Stimulated activated CD4-positive, alpha-beta T cell treated with anti-CD3 and anti-CD28 coated beads, Interleukin-4, amount 100 ng/mL, for 24 hours (primary cell): ENCODE results near the gene DUSP7.

ENCODE experiments used
- DNase-seq: peaks from one replicate; pipeline ENCODE4 v3.0.0-alpha.2; 2020

The DUSP7 gene

DNA sequence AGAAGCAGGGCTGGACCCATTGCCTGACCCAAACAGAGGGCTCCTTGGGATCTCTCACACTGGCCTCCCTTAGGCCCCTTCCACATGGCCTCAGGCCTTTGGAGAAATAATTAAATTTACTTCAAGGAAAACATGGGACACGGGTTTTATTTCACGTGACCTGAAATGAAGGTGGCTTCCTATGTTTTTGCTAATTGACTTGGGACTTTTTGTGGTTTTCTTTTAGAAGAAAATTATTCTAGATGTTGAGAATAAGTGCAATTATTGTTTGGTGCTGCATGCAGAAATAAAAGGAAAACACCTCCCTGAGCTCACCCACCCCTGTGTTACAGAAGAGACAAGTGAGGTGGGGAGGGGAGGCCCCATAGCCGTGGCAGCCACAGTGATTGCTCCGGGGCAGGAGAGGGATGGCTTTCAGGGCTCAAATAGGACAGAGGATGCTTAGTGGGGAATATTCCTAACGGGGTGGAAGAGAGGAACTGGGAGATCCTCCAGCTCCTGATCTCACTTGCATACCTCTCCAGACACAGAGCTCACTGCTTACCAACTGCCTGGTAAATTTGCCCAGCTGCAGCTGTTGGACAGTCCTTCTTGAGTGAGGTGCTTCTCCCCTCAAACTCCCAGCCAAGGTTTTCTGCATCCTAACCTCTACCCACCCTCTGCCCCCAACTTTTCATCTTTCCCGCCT, 31.5 kb downstream of the DUSP7 start:
- no peak for DNase-seq

DNA sequence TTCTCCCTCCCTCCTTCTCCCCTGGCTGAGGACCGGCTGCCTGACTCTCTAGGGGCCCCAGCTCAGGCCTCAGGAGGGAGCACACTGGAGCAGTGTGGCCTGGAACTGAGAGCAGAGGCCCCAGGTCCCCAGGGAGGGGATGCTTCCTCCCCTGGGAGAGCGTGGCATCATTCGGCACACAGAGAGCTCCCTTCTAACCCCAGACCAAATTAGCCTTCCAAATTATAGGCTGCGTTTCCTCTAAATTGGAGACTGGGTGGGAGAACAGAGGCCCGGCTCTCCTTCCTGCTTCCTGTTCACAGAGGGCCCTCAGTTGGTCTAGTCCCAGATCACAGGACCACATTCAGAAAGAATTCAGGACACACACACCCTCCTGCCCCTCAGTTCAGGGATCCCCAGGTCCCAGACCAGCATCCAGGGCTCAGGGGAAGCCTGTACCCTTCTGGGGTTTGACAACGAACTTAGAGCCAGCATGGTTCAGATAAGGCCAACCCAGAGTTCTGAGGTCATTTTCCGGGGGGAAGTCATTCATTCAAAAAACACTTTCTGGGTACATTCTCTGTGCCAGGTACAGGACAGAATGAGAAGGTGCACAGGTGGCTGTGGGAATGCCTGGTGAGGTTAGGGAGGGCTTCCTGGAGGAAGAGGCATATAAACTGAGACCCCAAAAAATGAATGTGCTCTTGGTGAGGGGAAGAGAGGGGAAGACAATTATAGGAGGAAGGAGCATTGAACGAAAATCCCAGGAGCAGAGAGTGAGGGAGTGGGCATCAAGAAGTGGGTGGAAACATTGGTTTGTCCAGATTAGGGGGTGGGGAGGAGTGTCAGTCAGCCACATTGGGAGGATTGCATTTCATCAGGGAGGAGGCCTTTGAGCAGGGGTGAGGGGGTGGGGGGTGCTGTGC, 32.3 kb downstream of the DUSP7 start:
- no peak for DNase-seq

DNA sequence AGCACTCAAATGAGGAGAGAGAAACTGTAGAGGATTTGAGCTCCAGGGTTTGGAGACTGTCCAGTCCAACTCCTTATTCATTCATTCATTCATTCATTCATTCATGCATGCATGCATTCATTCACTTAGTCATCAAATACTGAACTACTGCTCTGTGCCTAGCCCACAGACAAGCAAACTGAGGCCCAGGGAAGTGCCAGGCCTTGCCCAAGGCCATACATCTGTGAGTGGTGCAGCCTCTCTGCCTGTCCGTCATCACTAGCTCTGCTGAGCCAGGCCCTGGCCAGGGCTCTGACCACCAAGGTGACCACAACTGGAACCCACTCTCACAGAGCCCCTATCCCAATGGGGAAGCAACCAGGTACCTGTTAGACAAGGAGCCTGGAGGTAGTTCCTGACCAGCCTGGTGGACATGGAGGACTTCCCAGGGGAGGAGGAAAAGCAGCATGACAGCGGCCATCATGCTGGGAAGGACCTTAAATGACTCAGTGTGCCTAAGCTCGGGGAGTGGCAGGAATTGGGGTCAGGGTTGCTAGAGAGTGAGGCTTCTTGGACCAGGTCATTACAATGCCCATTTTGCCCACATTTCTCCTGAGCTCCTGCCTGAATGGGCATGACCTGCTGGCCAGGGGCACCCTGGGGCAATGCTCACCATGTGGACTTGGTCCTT, 33.1 kb downstream of the DUSP7 start:
- DNase-seq: no peak

GRCh38 chr3:52022323-52023100, 33.9 kb downstream of the DUSP7 start:
- DNase-seq: no peak

- no peak for DNase-seq
Measured at GRCh38 chr3:52021489-52022268, 34.7 kb downstream of the DUSP7 start.

DNA sequence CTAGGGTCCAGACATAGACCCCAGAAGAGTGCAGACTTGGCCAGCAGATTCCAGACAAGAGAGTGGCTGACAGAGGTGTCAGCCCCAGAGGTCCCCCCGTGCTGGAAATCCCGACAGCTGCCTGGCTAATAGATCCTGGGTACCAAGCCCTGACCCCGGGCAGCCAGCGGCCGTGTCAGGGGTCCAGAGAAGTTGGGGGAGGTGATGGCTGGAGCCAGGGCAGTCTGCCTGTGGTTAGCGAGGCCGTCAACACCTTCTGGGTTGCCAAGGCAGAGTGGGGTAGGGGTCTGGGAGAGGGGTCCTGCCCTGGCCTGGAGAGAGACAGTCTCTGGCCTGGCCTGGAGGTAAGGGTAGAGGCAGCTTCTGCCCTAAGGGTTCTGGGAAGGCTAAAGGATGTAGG, 35.6 kb downstream of the DUSP7 start:
- no peak for DNase-seq

- DNase-seq: no peak
Measured at GRCh38 chr3:52019352-52020080, 36.9 kb downstream of the DUSP7 start.

DNA sequence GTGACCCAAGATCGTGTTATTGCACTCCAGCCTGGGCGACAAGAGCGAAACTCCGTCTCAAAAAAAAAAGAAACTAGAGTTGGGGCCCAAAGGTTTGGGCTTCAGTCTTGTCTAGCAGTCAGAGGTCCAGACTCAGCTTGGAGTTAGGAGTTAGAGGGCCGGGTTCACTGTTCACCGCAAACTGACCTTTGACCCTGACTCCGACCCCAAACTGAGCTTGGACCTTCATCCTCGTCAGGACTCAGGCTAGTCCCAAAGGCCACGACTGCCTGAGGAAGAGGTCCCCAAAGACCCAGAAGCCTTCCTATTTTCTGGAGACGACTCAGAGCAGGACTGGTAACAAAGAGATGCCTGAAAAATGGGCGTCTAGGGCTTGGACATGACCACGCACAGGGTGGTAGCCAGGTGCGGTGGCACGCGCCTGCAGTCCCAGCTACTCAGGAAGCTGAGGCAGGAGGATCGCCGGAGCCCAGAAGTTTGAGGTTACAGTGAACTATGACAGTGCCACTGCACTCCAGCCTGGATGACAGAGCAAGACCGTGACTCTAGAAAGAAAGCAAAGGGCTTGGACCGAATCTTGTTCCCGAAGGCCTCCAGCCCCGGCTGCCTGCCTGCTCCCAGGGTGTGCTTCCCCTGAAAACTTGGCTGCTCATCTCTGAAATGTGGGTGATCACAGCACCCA, 37.9 kb downstream of the DUSP7 start:
- no peak for DNase-seq

GRCh38 chr3:52017586-52017985, 38.8 kb downstream of the DUSP7 start:
- no peak for DNase-seq

DNA sequence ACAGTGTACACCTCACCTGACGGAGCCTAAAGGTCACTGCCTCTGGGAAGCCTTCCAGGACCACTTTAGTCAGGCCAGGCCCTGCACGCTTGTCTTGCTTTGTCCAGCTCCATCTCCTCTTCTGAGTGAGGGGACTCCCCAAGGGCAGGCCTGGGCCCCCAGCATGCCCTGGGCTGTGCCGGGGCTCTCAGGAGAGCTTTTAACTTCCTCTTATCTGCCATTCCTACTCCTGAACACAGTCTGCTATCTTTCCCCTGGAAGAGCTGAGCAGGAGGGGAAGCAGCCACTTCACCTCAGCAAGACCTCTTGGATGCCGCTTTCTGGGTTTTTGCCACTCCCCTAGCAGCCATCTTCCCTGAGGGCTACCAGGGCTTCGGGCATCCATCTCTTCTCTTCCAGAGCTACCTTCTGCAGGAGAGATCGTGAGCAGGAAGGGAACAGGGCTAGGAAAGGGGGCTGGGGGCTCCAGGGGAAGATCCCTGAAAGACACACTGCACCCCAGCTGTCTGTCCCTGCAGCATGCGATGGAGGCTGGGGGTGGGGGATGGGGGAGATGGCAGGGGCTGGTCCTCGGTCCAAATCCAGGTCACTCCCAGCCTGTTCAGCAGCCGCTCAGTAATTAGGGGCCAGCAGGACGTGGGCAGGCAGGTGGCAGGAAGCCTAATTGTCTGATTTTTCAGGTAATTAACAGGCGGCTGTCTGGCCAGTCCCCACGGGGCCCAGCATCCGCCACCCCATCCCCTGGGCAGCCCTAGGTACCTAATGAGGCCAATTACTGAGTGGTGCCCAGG, 40.7 kb downstream of the DUSP7 start:
- DNase-seq: no peak

- no peak for DNase-seq
Measured at GRCh38 chr3:52014613-52015012, 41.8 kb downstream of the DUSP7 start.

DNA sequence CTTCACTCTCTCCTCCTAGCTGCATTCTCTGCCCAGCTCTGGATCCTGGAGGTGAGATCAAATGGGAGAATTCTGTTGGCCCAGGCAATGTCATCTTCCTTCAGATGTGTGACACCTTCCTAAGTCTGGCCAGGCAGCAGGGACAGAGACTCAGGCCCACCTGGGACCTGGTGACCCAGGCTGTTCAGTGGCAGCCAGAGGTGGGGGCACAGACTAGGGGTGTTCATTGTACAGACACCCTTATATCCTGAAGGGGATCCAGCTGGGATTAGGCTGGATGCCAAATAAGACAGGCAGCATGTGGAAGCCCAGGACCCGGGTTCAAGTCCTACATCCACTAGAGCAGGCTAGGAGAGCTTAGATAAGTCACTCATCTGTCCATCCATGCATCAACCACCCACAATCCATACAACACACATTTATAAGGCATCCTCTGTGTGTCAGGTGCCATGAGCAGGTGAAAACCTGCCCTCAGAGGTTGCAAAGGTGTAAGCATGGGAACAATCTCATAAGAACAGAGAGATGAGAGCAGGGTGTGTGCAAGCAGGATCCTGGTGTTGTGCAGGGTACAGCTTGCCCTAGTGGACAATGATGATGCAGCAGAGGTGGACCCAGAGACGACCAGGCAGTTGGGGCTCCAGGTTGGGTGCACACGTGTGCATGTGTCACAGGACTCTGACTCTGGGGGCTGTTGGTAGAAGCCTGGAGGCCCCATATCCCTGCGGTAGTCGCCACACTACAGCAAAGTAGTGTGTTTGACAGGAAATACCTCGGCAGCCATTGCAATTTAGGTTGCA, 42.4 kb downstream of the DUSP7 start:
- no peak for DNase-seq

DNA sequence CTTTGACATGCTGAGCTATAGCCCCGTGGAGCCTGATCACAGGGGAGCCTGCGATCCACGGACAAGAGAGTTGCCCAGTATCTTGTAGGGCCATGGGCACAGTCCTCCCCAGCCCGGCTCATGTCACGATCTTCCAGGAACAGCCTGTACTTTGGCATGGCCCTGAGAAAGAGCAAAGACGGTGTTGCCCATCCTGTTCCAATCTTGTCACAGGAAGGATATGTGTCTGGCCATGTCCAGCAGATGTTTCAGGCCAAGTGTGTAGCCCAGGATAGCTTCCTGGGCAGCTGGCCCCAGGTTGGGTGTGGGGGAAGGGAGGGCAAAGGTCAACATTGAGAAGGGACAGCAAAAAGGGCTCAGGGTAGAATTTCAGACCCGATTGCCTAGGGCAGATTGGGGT, 43.7 kb downstream of the DUSP7 start:
- DNase-seq: no peak

DNA sequence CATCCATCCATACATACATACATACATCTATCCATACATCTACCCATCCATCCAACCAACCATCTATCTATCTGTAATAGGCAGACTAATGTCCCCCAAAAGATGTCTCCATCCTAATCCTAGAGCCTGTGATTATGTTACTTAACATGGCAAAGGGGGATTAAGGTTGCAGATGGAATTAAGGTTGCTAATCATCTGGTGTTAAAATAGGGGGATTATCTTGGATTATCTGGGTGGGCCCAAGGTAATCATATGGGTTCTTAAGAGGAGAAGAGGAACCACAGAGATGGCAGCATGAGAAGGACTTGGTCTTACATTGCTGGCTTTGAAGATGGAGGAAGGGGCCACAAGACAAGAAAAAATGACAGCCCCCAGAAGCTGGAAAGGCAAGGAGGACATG, 45.9 kb downstream of the DUSP7 start:
- no peak for DNase-seq

DNA sequence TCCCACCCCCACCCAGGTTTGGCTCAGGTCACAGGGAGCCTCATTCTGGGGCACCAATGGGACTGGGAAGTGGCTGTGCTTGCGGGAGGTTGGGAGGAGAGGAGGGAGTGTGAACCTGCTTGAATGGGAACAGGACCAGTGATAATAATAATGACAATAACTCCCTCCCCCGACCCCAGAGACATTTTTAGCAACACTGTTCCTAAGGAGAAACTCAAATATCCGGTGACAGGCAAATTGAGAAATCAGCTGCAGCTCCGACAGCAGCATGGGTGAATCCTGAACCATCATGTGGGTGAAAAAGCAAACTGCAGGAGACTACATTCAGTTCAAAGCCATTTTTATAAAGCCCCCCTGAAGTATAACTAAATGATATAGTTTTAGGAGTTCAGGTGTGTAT, 49.1 kb downstream of the DUSP7 start:
- DNase-seq: no peak

- DNase-seq: no peak
Measured at GRCh38 chr3:52006820-52007133, 49.6 kb downstream of the DUSP7 start.

GRCh38 chr3:52006017-52006819, 50.2 kb downstream of the DUSP7 start:
- DNase-seq: no peak

DNA sequence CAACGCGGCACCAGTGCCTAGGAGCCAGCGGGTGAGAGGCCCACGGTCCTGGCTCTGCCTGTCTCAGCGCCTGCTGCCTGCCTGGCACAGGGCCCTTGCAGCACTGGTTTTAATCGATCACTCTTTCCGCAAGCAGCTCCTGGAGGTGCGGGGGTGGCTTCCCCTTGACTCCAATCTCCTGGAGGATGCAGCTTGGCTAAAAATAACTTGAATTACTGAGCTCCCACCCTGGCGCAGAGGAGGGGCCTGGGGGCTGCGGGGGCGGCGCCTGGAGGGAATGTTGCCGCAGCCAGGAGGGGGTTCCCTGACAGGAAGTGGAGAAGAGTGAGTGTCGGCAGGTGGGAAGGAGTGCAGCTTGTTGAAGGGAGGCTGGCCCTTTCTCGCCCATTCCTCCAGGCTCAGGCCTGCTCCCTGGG, 50.8 kb downstream of the DUSP7 start:
- DNase-seq: no peak
